NCI-H446 treated with DMSO at 0.1 percent for 48 hours (cell line): ENCODE results near the gene LRP5.
"Not testable (repeated sequence)": the region's sequence is repeated elsewhere in the genome, so short reads cannot be mapped to it uniquely, and the experiment has no call there.

Experiments
- DNase-seq: peaks from one replicate; lab custom pipeline; 2025; lab: John Stamatoyannopoulos, UW

Gene LRP5

GRCh38 chr11:68469122-68469521 lies 156.7 kb downstream of the LRP5 start:
- no peak for DNase-seq

DNA sequence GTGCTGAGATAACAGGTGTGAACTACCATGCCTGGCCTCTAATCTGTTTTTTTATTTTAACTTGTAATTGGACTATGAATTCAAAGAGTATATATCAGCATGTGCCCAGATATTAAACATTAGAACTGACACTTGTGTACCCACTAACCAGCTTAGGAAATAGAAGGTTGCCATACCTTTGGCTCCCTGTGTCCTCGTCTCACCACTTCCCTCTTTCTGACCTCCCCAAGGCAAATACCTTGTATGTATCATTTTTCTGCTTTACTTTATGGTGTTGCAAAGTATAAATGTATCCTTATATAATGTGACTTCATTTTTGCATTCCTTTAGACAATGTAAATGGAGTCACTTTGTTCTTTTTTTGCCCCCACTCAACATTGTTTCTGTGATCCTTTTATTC lies 157.3 kb downstream of the LRP5 start:
- no peak for DNase-seq

DNA sequence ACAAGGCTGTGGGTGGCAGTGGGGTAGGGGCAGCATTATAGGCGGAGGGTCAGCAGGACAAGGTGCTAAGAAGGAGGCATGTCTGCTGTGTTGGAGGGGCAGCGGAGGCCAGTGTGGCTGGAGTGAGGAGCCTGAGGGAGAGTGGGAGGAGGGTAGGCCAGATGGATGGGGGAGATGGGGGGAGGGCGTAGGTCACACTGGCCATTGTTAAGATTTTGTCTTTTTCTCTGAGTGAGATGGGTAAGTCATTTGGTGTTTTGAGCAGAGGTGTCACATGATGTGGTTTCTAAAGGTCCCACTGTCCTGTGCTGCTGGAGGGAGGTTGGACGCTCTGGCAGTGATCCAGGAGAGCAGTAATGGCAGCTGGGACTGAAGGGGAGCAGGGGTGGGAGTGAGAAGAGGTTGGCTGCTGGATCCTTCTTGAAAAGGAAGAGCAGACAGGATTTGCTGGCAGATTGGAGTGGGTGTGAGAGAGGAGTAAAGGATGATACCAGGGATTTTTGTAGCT lies 158.0 kb downstream of the LRP5 start:
- DNase-seq: no peak

DNA sequence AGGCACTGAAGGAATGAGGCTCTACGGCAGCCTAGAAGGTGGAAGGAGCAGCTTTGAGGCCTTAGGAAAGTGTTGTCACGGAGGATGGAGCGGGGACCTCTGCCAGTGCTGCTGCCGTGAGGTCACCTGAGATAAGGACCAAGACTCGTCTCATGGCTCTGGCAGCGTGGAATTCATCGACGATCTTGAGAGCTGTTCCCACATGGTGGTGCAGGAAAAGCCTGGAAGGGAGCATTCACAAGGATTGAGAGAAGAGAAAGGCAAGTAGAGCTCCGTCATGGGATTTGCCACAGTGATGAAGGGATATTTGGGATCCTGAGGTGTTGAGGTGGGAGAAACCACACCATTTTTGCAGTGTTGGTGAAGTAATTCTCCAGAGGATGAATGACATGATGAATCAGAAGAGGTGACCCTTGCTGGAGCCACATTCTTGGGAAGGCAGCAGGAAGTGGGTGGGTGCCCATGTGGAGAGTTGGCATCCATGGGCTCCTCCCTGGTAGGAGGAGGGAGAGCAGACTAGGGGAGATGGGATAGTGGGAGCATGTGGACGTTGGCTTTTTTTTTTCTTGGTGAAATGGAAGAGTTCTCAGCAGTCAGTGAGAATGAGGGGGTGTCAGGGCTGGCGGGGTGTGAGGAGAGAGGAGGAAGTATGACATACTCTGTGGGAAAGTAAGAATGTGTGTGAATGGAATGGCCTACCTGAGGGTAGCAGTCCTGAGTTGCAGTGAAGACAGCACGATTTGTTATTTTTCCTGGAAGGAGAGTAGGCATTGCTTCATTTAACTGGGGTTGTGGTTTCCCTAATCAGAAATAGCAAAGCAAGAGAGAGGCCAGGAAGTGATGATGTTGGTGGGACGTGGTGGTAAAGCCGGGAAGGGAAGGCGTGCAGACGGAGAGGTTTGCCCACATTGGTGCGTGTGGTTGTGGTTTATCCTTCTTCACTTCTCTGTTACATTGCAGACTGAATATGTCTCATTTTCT lies 159.3 kb downstream of the LRP5 start:
- DNase-seq: no peak

- DNase-seq: no peak
Measured at GRCh38 chr11:68472778-68473177, 160.4 kb downstream of the LRP5 start.

DNA sequence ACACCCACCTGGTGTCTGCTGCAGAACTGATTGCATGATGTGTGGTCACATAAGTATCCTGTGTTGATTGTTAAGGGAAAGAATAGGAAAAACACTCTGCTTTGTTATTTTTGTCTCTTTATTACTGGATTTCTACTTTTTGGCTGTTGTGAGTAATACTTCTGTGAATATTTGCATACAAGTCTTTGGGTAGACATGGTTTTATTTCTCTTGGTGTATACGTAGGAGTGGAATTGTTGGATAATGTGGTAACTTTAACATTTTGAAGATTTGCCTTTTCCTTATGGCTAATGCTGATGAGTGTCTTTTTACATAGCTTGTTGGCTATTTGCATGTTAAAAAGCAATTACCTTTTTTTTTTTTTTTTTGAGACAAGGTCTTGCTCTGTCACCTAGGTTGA lies 161.3 kb downstream of the LRP5 start:
- DNase-seq: no peak

- DNase-seq: not testable (repeated sequence)
Measured at GRCh38 chr11:68475626-68476025, 163.2 kb downstream of the LRP5 start.

DNA sequence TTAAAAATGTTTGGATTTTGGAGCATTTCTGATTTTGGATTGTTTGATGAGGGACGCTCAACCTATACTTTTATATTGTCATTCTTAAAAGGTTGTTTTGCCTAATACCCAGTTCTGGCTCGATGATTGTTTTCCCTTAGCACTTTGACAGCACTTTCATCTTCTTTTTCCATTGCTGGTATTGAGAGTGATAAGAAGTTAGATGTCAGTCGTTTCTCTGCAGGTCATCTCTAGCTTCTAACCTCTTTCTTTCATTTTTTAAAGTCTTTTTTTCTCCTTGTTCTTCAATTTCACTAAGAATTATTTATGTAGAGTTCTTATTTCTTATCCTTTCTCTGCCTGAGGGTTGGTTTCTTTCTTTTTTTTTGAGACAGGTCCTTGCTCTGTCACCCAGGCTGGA lies 167.0 kb downstream of the LRP5 start:
- DNase-seq: no peak

- no peak for DNase-seq
Measured at GRCh38 chr11:68480193-68480592, 167.8 kb downstream of the LRP5 start.

DNA sequence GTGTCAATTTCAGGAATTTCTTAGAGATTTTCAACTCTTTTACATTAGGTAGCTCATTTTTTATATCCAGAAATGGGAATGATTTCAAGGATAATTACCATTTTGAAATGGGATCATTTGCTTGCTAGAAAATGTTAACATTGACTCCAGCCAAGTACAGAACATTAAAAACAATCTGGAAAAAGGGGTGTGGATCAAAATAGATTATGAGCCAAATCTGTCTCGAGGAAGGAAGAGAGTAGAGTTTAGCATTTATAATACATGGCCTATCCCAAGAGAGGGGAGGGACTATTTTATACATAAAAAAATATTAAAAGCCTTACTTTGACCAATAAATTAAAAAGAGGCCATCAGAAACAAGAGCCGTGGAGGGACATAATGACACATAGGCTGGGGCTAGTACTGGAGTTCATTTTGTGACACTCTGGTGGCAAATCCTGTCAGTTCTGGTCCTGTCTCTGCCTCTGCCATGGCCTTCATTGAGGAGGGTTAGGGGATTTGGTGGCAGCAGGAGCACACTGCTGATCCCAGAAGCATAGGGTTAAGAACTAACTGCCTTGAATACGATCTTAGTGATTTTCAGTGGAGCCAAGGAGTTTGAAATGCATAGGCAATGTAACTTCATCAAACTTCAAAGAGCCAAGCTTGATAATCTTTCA lies 168.6 kb downstream of the LRP5 start:
- DNase-seq: no peak

- DNase-seq: no peak
Measured at GRCh38 chr11:68481579-68482240, 169.3 kb downstream of the LRP5 start.

DNA sequence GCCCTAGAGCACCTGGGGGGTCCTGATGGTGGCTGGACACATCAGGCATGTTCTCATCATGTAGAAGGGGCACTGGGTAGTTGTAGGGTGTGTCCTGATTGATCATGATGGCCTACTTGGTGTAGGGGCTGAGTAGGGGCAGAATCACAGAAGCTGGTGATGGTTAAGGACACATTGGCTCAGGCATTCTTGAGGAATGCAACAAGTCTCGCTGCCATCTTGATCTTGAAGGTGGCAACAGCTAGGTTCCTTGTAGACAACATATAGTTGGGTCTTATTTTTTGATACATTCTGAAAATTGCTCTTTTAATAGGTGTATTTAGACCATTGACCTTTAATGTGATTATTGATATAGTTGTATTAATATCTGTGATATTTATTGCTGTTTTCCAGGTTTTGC lies 176.2 kb downstream of the LRP5 start:
- no peak for DNase-seq

- no peak for DNase-seq
Measured at GRCh38 chr11:68495220-68495729, 182.9 kb downstream of the LRP5 start.

DNA sequence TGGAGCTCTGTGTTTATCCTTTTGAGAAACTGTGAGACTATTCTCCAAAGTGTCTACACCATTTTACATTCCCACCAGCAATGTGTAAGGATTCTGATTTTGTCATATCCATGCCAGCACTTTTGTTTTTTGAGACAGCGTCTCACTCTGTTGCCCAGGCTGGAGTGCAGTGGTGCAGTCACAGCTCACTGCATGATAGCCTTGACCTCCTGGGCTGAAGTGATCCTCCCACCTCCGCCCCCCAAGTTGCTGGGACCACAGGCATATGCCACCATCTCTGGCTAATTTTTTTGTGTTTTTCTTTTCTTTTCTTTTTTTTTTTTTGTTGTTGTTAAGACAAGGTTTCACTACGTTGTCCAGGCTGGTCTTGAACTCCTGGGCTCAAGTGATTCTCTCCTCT lies 183.5 kb downstream of the LRP5 start:
- DNase-seq: no peak

DNA sequence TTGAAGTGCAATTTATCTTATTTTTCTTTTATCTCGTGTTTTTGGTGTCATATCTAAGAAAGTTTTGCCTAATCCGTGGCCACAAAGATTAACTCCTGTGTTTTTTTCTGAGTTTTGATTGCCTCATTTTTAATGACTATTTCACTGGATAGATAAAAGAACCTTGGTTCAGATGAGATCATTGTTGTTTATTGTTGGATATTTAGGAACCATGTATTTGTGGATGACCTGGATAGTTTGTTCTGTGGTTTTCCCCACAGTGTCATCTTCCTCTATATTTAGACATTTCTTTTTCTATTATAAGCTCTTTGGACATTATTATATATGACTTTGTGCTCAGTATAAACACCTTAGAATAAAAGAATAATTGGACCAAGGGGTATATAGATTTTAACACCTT lies 185.4 kb downstream of the LRP5 start:
- no peak for DNase-seq

- no peak for DNase-seq
Measured at GRCh38 chr11:68498321-68498720, 185.9 kb downstream of the LRP5 start.
